Stimulated activated CD4-positive, alpha-beta T cell treated with anti-CD3 and anti-CD28 coated beads, Interleukin-12 subunit alpha, Interleukin-12 subunit beta, amount 100 ng/mL, for 24 hours (primary cell): Measurements from ENCODE around the gene AMOTL1.
"Not testable (repeated sequence)": the region's sequence is repeated elsewhere in the genome, so short reads cannot be mapped to it uniquely, and the experiment has no call there.

ENCODE experiments used
- DNase-seq, 2 experiments: peaks; one replicate each; pipeline ENCODE4 v3.0.0-alpha.2; 2020; ENCODE audit warnings: low read depth in 2 of 2

AMOTL1 gene

DNA sequence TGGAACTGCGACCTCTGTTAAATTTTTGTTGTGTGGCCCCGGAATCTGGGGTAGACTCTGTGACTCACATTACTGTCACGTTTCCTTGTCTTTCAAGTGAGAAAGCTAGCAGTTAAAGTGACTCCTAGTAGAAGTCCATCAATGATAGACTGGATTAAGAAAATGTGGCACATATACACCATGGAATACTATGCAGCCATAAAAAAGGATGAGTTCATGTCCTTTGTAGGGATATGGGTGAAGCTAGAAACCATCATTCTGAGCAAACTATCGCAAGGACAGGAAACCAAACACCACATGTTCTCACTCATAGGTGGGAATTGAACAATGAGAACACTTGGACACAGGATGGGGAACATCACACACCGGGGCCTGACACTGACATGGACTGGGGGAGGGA, 23.8 kb downstream of the AMOTL1 start:
- not testable (repeated sequence) for DNase-seq

DNA sequence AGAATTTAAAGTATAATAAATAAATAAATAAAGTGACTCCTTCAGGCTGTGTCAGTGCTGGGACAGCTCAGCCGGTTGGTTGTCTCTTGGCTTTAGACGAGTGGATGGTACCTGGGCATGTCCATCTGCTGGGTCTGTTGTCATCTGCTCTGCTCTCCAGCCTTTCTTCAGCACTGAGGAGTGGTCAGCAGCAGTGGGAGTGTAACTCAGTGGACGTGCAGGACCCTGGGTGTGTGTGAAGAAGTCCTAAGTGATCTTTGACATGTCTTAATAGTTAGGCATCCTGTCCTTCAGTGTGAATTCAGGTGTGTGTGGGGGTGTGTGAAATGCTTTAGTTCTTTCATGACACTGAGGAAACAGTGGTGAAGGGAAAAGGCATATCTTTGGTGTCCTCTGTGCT, 24.3 kb downstream of the AMOTL1 start:
- no peak for DNase-seq

DNA sequence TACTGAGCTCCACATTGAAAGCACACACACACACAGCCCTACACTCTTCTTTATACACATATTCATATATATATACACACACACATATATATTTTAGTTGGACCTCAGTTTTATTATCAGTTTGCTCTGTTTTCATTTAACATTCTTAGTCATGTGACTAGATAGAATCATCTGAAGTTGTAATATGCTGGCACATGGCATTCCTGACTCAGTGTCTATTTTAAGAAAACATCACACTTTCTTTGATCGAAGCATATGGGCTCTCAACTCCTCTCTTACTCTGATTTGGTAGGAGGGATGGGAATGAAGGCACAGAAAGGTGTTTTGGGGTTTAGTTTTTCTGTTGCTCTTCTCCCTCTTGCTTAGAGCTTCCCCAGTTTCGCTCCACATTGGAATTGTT, 24.8 kb downstream of the AMOTL1 start:
- DNase-seq: no peak

DNA sequence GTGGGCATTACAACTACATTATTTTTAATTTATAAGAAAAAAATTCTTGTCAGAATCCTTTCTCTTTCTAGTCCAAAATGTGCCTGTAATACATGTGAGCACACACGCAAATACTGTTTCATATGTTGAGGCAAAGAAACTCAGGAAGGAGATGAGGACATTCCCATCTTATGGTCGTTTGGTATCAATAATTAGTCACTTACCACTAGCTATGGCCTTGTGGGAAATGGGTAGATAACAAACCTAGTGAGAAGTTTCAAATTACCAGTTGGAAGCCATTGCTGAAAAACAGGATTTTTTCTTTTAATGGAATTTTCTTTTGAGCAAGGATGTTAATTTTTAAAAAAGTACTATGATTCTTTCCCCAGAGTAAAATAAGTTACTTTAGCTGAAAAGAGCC, 25.7 kb downstream of the AMOTL1 start:
- DNase-seq: no peak

DNA sequence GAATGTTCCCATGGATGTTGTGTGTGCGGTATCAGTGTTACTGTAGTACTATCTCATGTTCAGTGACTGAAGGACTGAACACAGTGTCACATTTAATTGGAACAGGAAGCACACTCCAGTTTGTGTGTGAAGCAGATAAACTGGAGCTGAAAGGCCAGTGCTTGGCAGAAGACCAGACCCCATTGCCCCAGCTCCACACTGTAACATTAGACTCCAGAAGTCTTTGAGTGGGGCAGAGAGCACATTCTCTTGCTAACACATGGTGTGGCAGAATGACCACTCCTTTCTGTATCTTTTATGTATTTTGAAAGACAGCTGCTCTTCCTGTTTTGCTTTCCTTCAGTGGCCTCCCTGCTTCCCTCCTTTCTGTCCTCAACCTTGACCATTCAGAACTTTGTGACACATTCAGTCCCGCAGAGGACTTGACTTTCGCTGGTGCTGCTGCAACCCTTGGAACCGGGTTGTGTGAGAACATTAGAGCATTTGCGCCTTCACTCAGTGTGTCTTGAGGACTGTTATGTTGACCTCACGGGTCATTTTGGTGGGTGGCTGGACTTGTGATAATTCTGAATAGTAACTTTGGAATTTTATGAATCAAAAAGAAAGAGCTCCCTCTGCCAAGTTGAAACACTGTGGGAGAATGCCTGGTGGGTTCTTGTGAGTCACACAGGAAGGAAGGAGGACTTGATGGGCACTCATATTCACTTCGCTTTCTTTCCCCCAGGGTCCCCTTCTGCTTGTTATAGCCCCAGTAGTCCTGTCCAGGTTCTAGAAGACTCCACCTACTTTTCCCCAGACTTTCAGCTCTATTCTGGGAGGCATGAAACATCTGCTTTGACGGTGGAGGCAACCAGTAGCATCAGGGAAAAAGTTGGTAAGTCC, 26.4 kb downstream of the AMOTL1 start:
- no peak for DNase-seq

DNA sequence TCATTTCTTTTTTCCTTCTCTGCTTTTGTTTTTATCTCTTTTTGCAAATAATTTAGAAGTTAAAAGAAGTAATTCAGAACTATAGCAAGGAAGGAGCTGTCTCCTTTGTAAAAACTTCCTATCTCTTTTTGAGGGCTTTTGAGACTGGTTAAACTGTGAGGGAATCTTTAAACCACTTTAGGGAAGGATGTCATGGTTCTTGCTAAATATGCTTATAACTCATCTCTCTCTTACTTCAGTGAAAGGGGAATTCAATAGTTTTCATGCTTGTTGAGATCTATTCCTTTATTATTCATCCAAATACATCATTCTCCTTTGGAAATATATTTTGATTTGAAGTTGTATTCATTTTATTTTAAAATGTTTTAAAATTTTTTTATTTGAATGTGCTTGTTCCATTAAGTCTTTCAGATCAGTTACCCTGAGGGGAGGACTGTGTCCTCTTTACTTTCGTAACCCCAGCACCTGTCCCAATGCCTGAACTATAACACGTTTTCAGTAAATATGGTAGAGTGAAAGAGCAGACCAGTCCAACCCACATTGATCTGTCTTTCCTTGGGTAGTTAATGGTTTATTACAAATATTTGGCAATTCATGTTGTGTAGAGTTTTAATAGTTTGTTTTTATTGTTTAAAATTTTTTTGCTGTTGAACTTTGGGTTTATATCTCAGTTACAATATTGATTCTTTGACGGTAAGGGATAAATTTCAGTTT, 27.5 kb downstream of the AMOTL1 start:
- no peak for DNase-seq

DNA sequence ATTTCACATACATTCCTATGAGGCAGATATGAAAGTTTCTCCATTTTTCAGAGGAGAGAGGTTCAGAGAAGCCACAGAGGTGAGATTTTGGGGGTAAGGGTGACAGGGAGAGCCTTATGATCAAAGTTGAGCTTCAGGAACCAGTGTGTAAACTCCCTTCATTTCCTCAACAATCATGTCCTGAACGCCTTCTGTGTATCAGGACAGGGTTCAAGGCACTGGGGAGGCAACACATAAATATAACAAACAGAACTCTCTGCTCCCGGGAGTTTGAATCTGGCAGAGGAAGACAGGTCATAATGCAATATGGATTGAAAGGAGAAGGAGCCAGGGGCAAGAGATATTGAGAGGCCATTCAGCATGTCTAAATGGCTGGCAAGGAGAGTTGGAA, 28.0 kb downstream of the AMOTL1 start:
- no peak for DNase-seq

DNA sequence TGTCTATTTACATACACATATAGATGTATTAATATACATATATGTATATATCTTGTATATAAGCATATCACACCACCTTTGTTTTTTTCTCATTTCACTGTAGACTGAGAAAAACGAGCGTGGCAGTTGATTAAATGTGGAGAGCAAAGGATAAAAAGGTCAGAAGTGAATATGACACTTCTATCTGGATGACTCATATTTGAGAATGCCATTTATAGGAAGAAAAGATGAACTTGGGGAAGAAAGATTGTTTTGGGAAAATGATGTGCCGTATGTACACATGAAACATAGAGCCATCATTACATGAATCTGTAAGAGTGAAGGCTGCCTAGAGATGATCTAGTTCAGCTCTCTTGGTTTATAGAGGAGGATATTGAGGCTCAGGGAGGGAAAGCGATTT, 28.7 kb downstream of the AMOTL1 start:
- DNase-seq: no peak

DNA sequence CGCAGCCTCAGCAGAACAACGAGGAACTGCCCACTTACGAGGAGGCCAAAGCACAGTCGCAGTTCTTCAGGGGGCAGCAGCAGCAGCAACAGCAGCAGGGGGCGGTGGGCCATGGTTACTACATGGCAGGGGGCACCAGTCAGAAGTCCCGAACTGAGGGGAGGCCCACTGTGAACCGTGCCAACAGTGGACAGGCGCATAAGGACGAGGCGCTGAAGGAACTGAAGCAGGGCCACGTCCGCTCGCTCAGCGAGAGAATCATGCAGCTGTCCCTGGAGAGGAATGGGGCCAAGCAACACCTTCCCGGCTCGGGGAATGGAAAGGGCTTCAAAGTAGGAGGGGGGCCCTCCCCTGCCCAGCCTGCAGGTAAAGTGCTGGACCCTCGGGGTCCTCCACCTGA, 31.6 kb downstream of the AMOTL1 start:
- no peak for DNase-seq

DNA sequence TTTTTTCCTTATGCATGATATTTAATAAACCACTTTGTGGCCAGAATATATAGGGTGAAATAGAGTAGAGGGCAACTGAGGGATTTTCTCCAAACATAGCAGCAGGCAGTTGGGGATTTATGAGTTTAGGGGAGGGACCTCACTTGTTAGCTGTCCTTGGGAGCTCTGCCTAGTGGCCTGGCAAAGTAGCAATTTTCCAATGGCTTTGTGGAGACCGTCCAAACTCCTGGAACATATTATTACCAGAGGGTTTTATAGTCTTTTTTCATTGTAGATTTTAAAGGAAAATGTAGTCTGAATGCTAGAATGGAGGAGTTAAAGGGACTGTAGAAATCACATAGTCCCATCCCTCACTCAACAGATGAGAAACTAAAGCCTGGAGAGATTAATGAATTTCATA, 32.3 kb downstream of the AMOTL1 start:
- no peak for DNase-seq

DNA sequence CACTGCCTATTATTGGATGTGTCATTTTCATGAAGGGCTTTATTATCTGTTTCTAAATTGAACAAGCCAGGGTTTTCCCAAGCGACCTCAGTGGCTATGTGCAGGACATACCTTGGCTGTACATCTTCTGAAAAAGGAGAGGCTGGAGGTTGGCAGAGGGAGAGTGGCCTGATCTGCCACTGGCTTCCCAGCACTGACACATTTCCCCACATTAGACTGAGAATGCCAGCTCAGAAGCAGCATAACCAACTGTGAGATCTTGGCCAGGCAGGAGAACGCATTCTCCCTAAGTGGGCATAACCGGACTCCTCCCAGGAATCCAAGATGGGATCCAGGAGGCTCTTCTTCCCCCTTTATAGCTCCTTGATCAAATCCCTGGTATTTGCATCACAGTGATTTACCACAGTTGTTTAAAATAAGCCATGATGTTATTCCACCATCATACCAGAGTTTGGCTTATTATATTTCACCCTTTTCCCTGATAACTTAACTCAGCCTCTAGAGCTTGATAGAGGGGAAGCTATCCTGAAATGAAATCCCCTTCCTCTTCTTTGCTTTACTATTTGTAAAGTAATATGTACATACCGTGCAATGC, 33.8 kb downstream of the AMOTL1 start:
- DNase-seq: no peak

DNA sequence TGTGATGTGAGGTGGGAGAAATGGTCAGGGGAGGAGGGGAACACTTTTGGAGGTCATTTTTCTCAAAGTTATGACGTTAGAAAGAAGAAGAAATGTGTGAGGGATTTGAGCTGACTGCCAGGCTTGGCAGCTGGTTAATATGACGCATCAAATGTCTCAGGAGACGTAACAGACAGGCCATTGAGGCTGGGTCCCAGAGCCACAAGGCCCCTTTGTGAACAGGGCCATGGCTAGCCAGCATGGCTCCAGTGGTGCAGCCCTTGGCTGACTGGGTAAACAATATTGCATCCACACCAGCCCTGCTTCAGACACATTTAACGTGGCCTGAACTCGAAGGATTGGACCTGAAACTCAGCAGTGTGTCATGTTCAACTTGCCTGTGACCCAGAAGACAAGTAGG, 34.3 kb downstream of the AMOTL1 start:
- DNase-seq: no peak

DNA sequence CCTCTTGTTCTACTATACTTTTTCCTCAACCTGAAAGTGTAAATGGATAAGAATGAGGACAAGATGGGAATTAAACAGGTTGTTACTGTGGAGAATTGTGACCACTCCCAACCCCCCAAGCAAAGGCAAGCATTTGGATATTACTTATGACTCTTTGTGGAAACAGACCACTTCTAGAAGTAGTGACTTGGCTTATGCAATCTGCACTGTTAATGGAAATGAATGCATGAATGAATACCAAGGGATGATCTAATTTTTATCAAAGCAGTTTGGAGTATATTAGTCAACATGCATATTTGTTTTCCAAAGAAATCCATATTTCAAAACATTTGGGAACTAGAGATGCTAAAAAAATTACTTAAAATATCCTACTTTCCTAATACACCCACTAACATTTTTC, 35.3 kb downstream of the AMOTL1 start:
- DNase-seq: no peak

DNA sequence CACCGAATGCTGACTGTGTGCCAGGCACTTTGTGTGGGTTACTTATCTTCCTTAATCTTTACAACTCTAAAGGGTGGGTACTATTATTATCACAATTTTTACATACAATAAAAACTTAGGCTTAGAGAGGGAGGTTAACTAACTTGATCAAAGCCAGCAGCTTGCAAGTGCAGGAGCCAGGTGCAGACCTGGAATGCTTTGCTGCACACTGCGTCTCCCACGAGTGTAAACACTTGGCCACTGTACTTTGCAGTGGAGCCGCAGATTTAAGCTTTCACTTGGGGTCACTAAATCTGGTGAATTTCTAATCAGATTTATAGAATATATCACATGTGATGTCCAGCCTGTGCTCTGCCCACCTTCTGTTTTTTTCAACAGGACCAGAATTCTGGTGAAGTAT, 36.7 kb downstream of the AMOTL1 start:
- no peak for DNase-seq

DNA sequence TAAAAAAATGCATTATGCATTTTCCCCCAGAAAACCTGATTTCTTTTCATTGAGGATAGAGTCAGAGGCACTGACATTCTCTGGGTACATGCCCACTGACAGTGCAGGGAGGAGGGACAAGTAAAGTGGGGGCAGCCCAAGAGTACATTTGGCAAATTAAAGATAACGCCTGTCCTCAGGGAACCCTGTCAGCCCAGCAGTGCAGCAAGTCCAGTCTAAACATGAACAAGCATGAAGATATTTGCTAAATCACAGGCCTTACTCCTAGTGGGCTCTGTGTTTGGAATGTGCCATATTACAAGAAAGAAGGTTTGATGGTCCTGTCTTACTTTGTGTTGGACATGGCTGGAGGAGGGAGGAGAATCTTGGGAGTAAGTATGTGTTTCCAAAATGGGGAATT, 37.9 kb downstream of the AMOTL1 start:
- DNase-seq: no peak

DNA sequence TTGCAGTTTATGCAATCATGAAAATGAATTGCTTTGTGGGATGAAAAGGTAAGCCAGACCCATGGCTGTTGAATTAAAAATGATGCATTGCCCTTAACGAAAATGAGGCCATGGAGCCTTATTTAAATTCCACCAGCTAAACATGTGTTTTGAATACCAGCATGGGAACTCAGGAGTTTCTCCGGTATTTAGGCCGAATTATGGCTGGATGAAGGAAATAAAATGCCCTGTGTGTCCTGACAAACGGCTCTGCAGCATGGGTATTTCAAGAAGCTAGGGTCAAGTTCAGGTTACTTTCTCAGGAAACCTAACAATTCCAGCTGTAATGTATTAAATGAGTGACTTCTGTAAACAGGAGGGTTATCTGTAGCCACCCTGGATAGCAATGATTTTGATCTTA, 38.3 kb downstream of the AMOTL1 start:
- DNase-seq: no peak

DNA sequence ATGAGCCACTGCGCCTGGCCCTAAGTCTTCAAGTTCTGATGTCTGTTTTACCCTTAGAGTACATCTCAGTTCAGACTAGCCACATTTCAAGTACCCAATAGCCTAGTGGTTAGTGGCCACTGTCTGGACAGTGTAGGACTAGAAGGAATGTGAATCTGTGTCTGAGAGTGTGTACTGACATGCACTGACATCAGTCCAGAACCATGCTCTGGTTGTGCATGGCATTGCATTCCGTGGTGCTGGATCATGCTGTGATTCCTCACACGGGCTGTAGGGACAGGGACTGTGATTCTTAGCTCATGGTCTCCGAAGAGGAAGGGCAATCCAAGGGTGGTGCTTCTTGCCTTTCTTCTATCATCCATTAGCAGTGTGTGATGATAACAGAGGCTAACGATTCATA, 41.1 kb downstream of the AMOTL1 start:
- DNase-seq: no peak

DNA sequence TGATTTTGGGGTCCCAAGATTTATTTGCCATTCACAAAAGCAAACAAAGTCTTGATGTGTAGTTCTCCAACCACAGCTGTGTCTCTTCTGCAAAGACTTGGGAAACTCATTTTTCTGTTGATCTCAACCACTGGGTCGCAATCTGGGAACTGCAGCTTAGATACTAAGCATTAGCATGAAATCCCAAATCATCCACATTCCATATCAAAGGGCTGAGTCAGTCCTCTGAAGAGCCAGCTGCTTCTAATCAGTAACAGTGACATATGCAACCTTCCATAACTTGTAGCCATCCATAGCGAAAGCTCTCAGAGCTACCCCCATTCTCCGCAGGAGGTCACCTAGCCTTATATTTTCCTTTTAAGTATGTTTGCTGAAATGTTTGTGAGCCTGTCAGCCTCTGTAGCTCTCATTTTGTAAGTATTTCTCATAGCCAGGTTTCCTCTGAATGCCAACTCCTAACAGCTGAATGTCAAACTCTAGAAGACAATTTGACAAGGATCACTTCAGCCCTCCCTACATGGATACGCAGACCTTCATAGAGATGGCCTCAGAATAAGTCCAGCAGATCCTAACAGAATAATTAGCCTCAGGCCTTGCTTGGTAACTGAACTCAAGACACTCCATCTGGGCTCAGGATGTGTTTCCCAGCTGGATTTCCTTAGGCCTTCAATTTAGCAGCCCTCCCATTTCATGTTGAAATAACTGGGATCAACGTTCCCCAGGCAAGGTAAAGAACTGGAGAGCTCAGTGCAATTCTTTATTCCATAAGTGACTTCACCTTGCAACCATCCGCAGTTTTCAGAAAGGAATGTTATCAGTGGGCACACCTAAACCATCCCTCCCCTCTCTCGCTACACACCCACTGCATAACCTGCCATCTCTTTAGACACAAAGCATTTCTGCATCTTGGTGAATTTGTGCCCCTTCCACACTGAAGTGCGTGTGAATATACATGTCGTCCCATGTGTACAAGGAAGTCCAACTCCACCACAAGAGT, 44.9 kb downstream of the AMOTL1 start:
- not testable (repeated sequence) for DNase-seq

DNA sequence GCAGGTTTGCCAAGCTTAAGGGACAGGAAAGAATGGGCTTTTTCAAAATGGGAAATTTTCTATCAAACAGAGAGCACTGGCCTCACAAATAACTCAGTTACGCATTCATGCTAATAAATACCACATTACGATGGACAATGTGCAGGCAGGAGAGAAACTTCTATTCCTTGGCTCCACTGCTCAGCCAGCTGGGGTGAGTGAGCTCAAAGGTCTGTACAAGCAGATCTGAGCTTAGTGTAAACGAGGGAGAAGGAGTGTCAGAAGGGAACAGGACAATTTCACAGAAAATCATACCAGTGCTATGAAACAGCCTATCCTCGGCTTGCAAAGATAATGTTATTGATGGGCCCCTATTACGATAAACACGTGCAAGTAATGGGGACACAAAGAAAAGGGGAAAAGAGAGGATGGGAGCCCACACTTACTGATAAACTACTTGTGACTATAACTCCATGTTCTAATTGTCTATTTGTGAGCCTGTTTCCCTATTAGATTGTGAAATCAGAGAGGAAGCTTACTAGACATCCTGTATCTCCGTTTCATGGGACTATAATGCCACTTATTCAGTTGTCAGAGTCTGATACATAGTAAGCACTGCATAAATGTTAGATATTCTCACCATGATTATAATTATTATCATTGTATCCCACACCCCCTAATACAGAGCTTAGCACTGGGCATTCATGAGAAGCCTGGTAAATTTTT, 46.3 kb downstream of the AMOTL1 start:
- DNase-seq: no peak

DNA sequence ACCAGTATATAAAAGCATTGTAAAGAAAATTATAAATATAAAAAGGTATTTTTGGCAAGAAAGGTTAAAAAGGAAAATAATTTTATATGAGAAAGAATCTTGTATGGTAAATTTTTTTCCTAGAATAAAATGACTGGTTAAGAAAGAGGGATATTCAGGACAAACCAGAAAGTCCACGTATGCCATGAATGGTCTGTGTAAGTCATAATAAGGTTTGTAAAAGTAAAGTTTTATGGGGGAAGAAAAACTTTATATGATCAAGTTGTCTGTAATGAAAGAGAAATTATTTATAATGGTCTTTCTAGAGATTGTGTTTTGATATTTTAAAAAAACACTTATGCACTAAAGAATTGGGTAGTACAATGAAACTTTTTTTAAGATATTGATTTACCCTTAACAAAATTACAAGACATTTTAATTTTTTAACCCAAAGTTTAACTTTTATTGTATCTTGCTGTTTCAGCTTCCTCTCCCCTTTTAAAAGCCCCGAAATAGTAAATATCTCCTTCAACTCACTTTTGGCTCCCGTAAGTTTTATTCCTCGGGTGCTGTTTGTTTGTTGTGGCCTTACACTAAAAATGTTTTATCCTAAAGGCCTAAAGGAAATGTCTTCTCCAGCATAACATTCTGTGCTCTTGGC, 47.7 kb downstream of the AMOTL1 start:
- DNase-seq: no peak

DNA sequence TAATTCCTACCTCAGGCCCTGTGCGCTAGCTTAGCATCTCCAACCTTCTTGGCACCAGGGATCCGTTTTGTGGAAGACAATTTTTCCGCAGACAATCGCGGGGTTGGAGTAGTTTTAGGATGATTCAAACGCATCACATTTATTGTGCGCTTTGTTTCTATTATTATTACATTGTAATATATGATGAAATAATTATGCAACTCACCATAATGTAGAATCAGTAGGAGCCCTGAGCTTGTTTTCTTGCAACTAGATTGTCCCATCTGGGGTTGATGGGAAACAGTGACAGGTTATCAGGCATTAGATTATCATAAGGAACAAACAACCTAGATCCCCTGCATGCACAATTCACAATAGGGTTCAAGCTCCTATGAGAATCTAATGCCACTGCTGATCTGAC, 52.3 kb downstream of the AMOTL1 start:
- DNase-seq: no peak
